OCI-LY7 (cell line): ENCODE data around the gene CAMKK1. TPM values are rescaled to one million over a fixed set of nuclear protein-coding genes. Genes with fewer than 3 reads are reported as not detected.
A peak's percentile ranks its signal among the peaks of the same experiment; 100 is the strongest.

ENCODE experiments used
- BruUV-seq: library from RNA; stranded (reverse); fragments of 400-500 nt; replicated peaks from 2 replicates; lab custom pipeline; 2021; lab: Mats Ljungman, UMichigan
- CTCF ChIA-PET: fragments of 300-600 bp; sonication (Branson Sonifier 250); formaldehyde crosslinking; loops from one replicate; lab custom pipeline; 2022; ENCODE audit warnings: antibody characterized with exemption; ENCODE audit not compliant: unreplicated experiment; lab: Charles Lee
- POLR2A ChIA-PET: fragments of 300-600 bp; sonication (Branson Sonifier 250); formaldehyde crosslinking; loops from one replicate; lab custom pipeline; 2022; ENCODE audit warnings: antibody characterized with exemption; lab: Charles Lee
- DNase-seq: peaks from one replicate; pipeline ENCODE4 v3.0.0-alpha.2; 2015; ENCODE audit warnings: low spot score
- H2AFZ ChIP-seq: fragments of 200-600 bp; sonication (generic), shearing (Covaris generic); 2 replicates; pipeline ENCODE4 v1.6.1; 2014; ENCODE audit warnings: mild to moderate bottlenecking, antibody characterized with exemption, low read length, moderate library complexity
- H3K27ac ChIP-seq: fragments of 200-600 bp; sonication (generic); 2 replicates; pipeline ENCODE4 v1.5.1; 2014; ENCODE audit warnings: mixed run types, low read depth, mild to moderate bottlenecking, moderate library complexity, low read length, inconsistent platforms; ENCODE audit not compliant: poor library complexity, severe bottlenecking
- H3K36me3 ChIP-seq: fragments of 200-600 bp; sonication (generic); 2 replicates; pipeline ENCODE4 v1.6.1; 2014; ENCODE audit warnings: mild to moderate bottlenecking, antibody characterized with exemption, low read length, moderate library complexity, mixed read lengths; ENCODE audit not compliant: insufficient read depth
- H3K4me1 ChIP-seq: fragments of 200-600 bp; sonication (generic); 2 replicates; pipeline ENCODE4 v1.5.1; 2014; ENCODE audit warnings: mild to moderate bottlenecking, low read length; ENCODE audit not compliant: insufficient read depth, poor library complexity, severe bottlenecking
- H3K4me2 ChIP-seq: fragments of 200-600 bp; sonication (generic); 2 replicates; pipeline ENCODE4 v1.6.1; 2014; ENCODE audit warnings: mild to moderate bottlenecking, low read length
- H3K4me3 ChIP-seq: fragments of 200-600 bp; sonication (generic); 2 replicates; pipeline ENCODE4 v1.5.1; 2014; ENCODE audit warnings: mild to moderate bottlenecking, low read depth, low read length; ENCODE audit not compliant: poor library complexity, severe bottlenecking
- H3K79me2 ChIP-seq: fragments of 200-600 bp; sonication (generic); 2 replicates; pipeline ENCODE4 v1.6.1; 2016; ENCODE audit warnings: low read depth, mild to moderate bottlenecking, low read length, moderate library complexity, mixed read lengths; ENCODE audit not compliant: insufficient read depth
- H3K9me2 ChIP-seq: fragments of 200-600 bp; sonication (generic); 2 replicates; pipeline ENCODE4 v1.6.1; 2016; ENCODE audit warnings: mild to moderate bottlenecking, low read length, mixed read lengths; ENCODE audit not compliant: insufficient read depth
- H3K9me3 ChIP-seq: fragments of 200-600 bp; sonication (generic); 2 replicates; pipeline ENCODE4 v1.6.1; 2014; ENCODE audit warnings: mild to moderate bottlenecking, mixed run types, low read length, mixed read lengths
- H4K20me1 ChIP-seq: fragments of 200-600 bp; sonication (generic); 2 replicates; pipeline ENCODE4 v1.6.1; 2014; ENCODE audit warnings: mild to moderate bottlenecking, antibody characterized with exemption, low read length, moderate library complexity, mixed read lengths; ENCODE audit not compliant: insufficient read depth
- CTCF ChIP-seq: fragments of 200-600 bp; sonication (generic); conservative IDR thresholded peaks from 2 replicates; pipeline ENCODE4 v1.5.1; 2014; ENCODE audit warnings: mild to moderate bottlenecking, antibody characterized with exemption, low read length, moderate library complexity, mixed read lengths
- EZH2phosphoT487 ChIP-seq: fragments of 200-600 bp; sonication (generic); IDR thresholded peaks from 2 replicates; pipeline ENCODE4 v1.6.1; 2018; ENCODE audit warnings: low read depth, borderline replicate concordance, mild to moderate bottlenecking, mixed run types, antibody characterized with exemption, low read length, moderate library complexity, mixed read lengths
- intact Hi-C: fragments of 100-400 bp; cut with micrococcal nuclease; formaldehyde crosslinking; loops from one replicate; pipeline ENCODE4 v1.10.0; 2022; ENCODE audit not compliant: unreplicated experiment
- total RNA-seq, 2 experiments: library from RNA; depleted of rRNA in 1 of 2; stranded (reverse); fragments of >200 nt in 1 of 2; shearing (Covaris generic) in 1 of 2; gene quantifications; 2 replicates each; pipeline ENCODE4 v1.2.3, GENCODE V29; 2014 to 2022

Gene CAMKK1
- total RNA-seq, 2 experiments from 2014 or later, result 2.7 TPM

- H3K4me1 ChIP-seq, result peaks cover 48% of the 10 kb centered on the region
- no peak overlapping the region for H3K27ac ChIP-seq
- TF ChIP-seq EZH2phosphoT487 (no peak), CTCF (peak; percentile 35; the same call in 1 of the 2 replicates)
- H3K9me2 ChIP-seq, result no peaks in the 10 kb centered on the region
- intact Hi-C loops, result no loop called here
- no peaks in the 10 kb centered on the region for H3K36me3 ChIP-seq
- POLR2A ChIA-PET, result interaction anchor here (0.5 kb wide), 1 partner anchor 45 kb away, joined by 3 read pairs; no protein-coding TSS in a partner anchor
- no TSS peak for BruUV-seq
- CTCF ChIA-PET, result interaction anchor here (0.6 kb wide), 1 partner anchor 141 kb away, joined by 3 read pairs; no protein-coding TSS in a partner anchor
- H3K4me2 ChIP-seq, result peak overlapping the region; percentile 78
- peak overlapping the region; percentile 29; the same call in 1 of the 2 replicates for H2AFZ ChIP-seq
- no peaks in the 10 kb centered on the region for H3K9me3 ChIP-seq
- peak overlapping the region; percentile 68 for H3K4me3 ChIP-seq
- H3K79me2 ChIP-seq, result no peaks in the 10 kb centered on the region
- H4K20me1 ChIP-seq, result no peaks in the 10 kb centered on the region
- peak; percentile 27 for DNase-seq
These were observed 506 bp downstream of the CAMKK1 start for GRCh38 chr17:3892095-3892998.

DNA sequence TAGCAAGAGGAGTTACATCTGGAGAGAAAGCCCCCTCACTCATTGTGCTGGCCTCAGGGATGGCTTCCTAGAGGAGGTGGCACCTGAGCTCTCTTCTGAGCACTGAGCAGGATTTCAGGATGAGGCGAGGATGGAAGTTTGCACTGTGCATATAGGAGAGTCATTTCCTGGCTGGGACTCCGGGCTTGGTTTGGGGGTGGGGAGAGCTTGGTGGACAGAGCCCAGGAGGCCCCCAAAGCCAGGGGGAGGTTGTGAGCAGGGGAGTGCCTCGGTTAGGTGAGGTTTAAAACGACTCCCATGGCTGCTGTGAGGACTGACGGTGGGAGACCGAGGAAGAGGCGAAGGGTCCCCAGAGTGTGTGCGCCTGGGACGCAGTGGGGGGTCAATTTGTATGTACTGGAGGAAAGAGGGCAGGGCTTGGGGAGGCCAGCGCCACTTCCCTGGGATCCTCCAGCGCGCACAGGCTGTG is 1.2 kb downstream of the CAMKK1 start:
- no peak overlapping the region for H3K27ac ChIP-seq
- no TSS peak for BruUV-seq
- H3K9me3 ChIP-seq, result no peaks in the 10 kb centered on the region
- intact Hi-C loops, result no loop called here
- DNase-seq, result no peak
- H3K4me1 ChIP-seq, result peaks cover 41% of the 10 kb centered on the region
- CTCF ChIA-PET, result no interaction called here
- H3K36me3 ChIP-seq, result no peaks in the 10 kb centered on the region
- H3K4me3 ChIP-seq, result peak overlapping the region; percentile 68
- no peaks in the 10 kb centered on the region for H3K79me2 ChIP-seq
- peak overlapping the region; percentile 78 for H3K4me2 ChIP-seq
- no peaks in the 10 kb centered on the region for H4K20me1 ChIP-seq
- TF ChIP-seq EZH2phosphoT487, result no peak
- H3K9me2 ChIP-seq, result no peaks in the 10 kb centered on the region
- POLR2A ChIA-PET, result no interaction called here
- H2AFZ ChIP-seq, result no peak overlapping the region

DNA sequence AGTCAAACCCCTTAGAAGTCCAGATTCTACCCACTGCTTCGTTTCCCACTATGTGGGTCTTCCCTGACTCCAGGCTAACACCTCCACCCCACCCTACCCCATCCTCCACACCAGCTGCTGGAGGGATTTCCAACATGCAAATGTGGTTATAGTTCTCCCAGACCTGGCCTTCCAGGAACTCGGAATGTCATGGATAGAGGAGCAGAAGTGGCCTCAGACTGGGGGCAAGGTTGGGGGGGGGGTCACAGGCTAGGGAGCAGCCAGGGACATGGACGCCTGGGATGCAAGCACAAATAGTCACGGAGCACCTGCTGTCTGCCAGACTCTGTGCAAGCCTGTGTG is 2.0 kb downstream of the CAMKK1 start:
- no TSS peak for BruUV-seq
- intact Hi-C loops, result no loop called here
- no peaks in the 10 kb centered on the region for H3K36me3 ChIP-seq
- no peak overlapping the region for H3K4me3 ChIP-seq
- H3K9me3 ChIP-seq, result no peaks in the 10 kb centered on the region
- H2AFZ ChIP-seq, result no peak overlapping the region
- ChIA-PET CTCF (no interaction called here), POLR2A (no interaction called here)
- no peaks in the 10 kb centered on the region for H3K9me2 ChIP-seq
- no peaks in the 10 kb centered on the region for H3K79me2 ChIP-seq
- no peaks in the 10 kb centered on the region for H4K20me1 ChIP-seq
- no peak overlapping the region for H3K27ac ChIP-seq
- no peak overlapping the region for H3K4me2 ChIP-seq
- H3K4me1 ChIP-seq, result peaks cover 35% of the 10 kb centered on the region
- DNase-seq, result no peak
- TF ChIP-seq CTCF, result no peak
- TF ChIP-seq EZH2phosphoT487, result no peak
